Measurements from ENCODE around the gene ZNF823. TPM values are rescaled to one million over a fixed set of nuclear protein-coding genes. Genes with fewer than 3 reads are reported as not detected.
"Not testable (repeated sequence)": the region's sequence is repeated elsewhere in the genome, so short reads cannot be mapped to it uniquely, and the experiment has no call there.

The ZNF823 gene
- polyA plus RNA-seq (2013, experiment 1 of 2; ENCODE audit: insufficient read length): 2.7 TPM
- 1.8 TPM for polyA plus RNA-seq (2013, experiment 2 of 2; ENCODE audit: insufficient read length)

DNA sequence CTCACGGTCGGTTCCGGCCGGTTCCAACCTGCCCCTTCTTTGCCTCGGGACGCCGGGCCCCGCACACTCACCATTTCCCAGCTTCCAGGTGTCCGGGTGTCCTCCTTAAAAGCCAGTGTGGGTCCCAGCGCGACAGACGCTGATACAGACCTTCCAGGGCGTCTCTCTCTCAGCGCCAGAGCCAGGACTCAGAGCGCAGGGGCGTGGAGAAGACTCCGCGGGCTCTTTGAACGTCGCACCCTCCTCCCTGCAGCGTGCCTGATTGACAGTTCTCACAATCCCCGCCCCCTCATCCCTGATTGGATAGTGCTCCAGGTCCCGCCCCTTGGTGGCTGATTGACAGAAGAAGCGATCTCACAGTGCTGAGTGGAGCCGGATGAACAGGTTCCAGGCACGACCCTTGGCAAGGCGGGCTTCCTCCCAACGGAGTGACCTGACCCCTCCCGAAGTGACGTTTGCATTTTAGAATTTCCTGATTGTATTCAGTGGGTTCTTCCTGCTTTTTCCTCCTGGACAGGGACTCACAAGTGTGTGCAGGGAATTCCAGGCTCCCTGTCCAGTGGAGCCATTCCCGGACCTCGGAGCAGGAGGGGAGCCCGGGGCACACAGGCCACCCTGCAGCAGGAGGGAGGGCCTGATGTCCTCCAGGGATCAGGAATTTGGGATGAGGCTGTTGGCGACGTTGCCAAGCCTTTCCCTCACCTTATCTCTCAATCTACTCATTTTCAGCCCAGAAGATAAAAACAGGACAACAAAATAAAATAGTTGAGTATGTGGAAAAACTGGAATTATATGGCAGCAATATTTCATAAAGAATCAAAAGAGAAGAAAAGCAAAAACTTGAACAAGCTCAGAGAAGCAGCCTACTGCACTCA lies at the start of gene ZNF823:
TSS of gene ZNF823 (minus strand) at position 201 of the 875 bp plus-strand sequence. CDS start at position 74, 127 bp downstream.
- DNase-seq: peak; percentile 98

DNA sequence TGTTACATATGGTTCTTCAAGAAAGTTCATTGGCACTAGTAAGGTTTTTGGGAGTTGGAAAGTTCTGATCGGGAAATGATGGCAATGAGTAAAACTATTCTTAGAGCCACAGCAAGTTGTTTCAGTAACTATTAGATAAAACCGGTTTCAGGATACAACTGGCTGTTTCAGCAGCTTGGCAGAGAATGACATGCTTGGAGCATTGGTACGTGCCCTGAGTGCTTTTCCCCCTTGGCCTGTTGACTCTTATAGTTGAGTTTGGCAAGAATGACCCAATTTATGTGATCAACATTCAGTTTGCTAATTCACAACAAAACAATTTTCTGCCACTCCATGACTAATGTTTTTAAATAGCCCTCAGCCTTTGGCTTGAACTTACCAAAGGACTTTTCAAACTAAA lies 48.8 kb upstream of the ZNF823 start:
- DNase-seq: no peak

DNA sequence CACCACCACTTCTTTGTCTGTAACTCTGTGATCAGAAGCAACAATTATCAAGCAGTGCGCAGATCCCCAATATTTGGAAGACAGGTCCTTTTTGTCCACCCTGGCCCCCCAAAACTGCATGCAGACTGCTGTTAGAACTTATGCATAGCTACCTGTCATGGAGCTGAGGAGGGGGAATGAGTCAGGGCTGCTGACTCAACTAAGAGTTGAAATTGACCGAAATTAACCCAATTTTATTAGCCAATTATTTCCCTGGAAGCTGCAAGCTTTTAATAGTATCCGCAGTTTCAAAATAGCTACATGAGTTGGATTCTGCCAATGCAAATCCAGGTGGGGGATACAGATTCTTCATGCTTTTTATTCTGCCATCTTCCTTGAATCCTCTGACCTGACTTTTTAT lies 45.6 kb upstream of the ZNF823 start:
- DNase-seq: no peak

DNA sequence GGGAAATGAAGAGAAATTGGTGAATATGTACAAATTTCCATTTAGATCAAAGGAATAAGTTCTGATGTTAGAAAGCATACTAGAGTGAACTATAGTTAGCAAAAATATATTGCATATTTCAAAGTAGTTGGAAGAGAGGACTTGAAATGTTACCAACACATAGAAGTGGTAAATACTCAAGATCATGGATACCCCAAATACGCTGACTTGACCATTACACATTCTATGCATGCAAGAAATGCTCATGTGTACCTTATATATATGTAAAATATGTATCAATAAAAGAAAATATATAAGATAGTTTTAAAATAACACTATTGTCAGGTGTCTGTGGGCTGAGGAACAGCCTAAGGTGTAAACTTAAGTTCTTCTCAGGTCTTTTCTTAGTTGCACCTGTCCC lies 45.0 kb upstream of the ZNF823 start:
- DNase-seq: no peak

DNA sequence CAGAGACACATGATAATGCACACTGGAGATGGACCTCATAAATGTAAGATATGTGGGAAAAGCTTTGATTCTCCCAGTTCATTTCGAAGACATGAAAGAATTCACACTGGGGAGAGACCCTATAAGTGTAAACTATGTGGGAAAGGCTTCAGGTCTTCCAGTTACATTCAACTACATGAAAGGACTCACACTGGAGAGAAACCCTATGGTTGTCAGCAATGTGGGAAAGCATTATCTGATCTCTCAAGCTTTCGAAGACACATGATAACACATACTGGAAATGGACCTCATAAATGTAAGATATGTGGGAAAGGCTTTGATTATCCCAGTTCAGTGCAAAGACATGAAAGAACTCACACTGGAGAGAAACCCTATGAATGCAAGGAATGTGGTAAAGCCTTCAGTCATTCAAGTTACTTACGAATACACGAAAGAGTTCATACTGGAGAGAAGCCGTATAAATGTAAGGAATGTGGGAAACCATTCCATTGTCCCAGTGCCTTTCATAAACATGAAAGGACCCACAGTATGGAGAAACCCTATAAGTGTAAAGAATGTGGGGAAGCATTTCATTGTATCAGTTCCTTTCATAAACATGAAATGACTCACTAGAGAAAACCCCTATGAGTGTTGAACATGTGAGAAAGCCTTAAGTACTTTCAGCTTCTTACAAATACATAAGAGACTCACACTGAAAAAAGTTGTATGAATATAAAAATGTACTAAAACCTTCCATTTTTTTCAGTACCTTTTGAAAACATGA lies 42.7 kb upstream of the ZNF823 start:
- DNase-seq: no peak

DNA sequence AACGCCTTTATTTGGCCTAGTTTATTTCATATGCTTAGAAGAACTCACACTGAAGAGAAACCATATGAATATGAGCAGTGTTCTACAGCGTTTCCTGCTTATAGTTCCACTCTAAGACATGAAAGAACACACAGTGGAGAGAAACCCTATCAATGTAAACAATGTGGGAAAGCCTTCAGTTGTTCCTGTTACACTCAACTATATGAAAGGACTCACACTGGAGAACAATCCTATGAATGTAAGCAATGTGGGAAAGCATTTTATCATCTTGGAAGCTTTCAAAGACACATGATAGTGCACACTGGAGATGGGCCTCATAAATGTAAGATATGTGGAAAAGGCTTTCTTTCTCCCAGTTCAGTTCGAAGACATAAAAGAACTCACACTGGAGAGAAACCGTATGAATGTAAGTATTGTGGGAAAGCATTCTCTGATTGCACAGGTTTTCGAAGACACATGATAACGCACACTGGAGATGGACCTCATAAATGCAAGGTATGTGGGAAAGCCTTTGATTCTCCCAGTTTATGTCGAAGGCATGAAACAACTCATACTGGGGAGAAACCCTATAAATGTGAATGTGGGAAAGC lies 41.8 kb upstream of the ZNF823 start:
- no peak for DNase-seq

DNA sequence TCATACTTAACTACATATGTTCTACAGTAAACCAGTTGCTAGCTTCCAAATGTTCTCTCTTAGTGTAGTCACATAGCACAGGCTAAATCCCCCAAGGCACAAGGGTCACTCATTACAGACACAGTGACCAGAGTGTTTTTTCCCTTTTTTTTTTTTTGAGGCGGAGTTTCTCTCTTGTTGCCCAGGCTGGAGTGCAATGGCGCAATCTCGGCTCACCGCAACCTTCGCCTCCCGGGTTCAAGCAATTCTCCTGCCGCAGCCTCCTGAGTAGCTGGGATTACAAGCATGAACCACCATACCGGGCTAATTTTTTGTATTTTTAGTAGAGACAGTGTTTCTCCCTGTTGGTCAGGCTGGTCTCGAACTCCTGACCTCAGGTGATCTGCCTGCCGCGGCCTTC lies 37.9 kb upstream of the ZNF823 start:
- DNase-seq: not testable (repeated sequence)

DNA sequence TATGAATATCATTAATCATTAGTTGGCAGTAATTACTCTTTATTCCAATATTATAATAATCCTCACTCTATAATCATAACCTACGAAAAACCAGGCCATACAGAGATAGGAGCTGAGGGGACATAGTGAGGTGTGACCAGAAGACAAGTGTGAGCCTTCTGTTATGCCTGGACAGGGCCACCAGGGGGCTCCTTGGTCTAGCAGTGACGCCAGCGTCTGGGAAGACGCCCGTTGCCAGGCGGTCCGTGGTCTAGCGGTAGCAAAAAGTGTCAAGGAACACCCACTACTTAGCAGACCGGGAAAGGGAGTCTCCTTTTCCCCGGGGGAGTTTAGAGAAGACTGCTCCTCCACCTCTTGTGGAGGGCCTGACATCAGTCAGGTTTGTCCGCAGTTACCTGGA lies 32.8 kb upstream of the ZNF823 start:
- DNase-seq: not testable (repeated sequence)

DNA sequence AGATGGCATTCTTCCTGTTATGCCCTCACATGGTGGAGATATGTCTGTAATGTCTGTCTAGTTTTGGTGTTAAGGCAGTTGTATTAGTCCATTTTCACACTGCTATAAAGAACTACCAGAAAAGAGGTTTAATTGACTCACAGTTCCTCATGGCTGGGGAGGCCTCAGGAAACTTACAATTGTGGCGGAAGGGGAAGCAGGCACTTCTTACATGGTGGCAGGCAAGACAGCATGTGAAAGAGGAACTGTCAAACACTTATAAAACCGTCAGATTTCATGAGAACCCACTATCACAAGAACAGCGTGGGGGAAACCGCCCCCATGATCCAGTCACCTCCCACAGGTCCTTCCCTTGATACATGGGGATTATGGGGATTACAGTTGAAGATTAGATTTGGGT lies 31.2 kb upstream of the ZNF823 start:
- DNase-seq: no peak

DNA sequence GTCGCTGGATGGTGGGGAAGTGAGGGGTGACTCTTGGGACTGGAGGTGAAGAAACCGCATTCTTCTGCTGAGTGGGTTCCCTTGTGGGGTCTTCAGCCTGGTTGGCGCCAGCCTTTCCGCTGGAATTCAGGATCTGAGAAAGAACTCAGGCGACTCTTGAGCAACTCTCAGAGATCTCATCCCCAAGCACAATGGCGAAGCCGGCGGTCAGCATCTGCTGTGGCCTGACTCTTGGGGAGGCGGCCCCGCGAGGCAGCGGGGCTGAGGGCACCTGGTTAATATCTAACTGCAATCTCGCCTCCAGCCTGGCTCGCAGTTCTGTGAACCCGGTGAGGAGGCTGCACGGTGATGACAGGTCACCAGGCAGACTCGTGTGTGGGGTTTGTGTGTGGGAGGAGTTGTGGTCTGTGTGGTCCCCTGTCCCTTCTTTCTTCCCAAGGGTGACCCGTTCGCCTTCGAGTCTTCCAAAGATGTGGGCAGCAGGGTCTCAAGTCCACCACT lies 28.9 kb upstream of the ZNF823 start:
- peak; percentile 22 for DNase-seq

DNA sequence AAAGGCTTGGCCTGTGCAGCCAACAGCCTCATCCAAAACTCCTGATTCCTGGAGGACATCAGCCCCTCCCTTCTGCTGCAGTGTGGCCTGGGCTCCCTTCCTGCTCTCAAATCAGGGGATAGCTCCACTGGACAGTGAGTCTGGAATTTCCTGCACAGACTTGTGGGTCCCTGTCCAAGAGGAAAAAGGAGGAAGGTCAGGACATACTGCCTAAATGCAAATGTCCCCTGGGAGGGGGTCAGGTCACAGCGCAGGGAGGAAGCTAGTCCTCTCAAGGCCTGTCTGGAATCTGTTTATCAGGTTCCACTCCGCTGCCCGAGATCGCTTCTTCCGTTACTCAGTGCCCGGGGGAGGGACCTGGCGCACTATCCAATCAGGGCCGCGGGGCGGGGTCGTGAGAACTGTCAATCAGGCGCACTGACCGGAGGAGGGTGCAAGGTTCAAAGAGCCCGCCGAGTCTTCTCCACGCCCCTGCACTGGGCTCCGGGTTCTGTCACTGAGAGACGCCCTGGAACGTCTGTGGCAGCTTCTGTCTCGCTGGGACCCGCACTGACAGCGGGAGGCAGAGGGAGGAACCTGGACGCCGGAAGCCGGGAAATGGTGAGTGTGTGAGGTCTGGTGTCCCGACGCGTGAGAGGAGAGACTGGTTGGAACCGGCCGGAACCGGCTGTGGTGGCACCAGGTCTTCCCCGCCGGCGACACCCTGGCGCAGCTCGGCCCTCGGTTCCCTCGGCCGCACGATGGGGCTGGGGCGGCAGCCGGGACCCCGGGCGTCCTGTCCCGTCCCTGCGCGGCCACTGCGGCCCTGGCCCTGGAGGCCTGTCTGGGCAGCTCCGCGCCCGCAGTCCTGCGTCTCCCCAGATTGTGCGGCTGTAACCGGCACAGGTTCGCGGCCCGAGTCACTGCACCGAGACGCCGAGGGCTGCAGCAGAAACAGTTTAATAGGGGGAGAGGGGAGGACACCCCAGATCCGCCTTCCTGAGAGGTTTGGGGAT lies 28.1 kb upstream of the ZNF823 start, which contains the start of gene ZNF441:
TSS of gene ZNF441 (plus strand) at position 404 of the 995 bp plus-strand sequence. CDS start at position 598, 194 bp downstream.
- peak; percentile 95 for DNase-seq

DNA sequence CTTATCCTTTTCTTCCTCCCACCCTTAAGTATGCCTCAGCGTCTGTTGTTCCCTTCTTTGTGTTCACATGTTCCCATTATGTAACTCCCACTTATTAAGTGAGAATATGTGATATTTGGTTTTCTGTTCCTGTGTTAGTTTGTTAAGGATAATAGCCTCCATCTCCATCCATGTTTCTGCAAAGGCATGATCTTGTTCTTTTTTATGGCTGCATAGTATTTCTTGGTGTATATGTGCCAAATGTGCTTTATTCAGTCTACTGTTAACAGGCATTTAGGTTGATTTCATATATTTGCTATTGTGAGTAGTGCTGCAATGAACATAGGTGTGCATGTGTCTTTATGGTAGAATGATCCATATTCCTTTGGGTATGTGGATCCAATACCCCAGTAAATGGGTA lies 24.9 kb upstream of the ZNF823 start:
- DNase-seq: no peak

DNA sequence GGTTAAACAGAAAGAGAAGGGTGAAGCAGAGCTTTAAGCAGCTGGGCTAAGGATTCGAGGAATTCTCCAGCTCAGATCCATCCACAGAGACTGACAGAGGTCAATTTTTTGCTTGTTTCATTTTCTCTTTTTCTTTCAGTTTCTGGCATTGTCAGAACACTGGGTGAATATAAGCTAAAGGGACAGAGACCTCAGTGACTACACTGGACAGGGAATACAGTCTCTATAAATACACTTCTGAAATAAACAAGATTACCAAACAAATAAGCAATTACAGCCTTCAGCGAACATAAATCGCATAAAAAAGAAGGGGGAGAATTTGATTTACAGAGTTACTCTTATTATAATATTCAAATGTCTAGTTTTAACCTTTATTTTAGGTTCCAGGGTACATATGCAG lies 24.4 kb upstream of the ZNF823 start:
- no peak for DNase-seq

DNA sequence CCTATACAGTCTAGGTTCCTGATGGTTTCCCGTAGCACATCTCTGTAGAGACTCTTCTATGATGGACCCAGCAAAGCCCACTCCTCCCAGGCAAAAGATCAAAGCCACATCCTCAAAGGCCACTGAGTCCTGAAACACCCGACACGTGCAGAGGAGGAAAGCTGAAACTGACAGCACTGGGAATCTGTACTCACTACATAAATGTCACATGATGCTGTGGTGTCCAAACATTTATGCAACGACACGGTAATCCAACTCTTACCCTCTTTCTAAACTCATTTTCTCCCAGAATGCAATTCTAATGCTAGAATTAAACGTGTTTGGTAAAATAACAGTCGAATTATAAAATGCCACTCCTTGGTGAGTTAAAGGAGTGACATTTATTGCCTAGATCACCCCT lies 21.1 kb upstream of the ZNF823 start:
- DNase-seq: no peak

DNA sequence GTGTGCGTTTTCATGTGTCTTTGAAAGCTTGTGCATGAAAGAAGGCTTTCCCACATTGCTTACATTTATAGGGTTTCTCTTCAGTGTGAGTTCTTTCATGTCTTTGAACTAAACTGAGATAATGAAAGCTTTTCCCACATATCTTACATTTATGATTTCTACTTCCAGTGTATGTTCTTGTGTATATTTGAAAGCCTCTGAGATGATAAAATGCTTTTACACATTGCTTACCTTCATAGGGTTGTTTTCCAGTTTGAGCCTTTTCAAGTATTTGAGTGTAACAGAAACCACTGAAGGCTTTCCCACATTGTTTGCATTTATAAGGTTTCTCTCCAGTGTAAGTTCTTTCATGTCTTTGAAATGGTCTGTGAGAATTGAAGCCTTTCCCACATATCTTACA lies 18.2 kb upstream of the ZNF823 start:
- no peak for DNase-seq

DNA sequence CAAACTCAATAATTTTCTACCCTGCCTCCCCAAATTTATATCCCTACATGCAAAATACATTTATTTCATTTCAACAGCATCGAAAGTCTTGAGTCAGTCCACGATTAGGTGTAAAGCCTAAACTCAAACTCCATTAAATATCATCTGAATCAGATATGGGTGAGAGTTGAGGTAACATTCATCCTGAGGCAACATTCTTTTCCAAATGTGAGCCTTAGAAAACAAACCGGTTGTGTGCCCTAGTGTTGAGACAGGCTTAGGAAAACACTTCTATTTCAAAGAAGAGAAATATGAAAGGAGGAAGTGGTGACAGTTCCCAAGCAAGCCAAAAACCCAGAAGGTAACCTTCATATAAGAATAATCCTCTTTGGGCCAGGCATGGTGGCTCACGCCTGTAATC lies 15.9 kb upstream of the ZNF823 start:
- DNase-seq: no peak

DNA sequence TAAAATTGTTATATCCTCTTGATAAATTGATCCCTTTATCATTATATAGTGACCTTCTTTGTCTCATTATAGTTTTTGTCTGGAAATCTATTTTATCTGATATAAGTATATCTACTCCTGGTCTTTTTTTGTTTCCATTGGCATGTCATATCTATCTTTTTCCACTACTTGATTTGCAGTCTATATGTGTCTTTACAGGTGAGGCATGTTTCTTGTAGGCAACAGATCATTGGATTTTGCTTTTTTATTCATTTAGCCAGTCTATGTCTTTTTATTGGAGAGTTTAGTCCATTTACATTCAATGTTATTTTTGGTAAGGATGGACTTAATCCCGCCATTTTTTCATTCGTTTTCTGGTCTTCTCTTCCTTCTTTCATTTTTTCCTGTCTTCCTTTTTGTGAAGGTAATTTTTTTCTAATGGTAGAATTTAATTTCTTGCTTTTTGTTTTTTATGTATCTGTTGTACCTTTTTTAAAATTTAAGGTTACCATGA lies 13.5 kb upstream of the ZNF823 start:
- DNase-seq: no peak

DNA sequence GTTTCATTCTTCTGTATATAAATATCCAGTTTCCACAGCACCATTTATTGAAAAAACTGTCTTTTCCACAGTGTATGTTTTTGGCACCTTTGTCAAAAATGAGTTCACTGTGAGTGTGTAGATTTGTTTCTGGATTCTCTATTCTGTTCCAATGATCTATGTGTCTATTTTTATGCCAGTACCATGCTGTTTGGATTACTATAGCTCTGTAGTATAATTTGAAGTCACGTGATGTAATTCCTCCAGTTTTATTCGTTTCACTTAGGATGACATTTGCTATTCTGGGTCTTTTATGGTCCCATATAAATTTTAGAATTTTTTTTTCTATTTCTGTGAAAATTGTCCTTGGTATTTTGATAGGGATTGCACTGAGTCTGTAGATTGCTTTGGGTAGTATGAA lies 11.0 kb upstream of the ZNF823 start:
- no peak for DNase-seq

DNA sequence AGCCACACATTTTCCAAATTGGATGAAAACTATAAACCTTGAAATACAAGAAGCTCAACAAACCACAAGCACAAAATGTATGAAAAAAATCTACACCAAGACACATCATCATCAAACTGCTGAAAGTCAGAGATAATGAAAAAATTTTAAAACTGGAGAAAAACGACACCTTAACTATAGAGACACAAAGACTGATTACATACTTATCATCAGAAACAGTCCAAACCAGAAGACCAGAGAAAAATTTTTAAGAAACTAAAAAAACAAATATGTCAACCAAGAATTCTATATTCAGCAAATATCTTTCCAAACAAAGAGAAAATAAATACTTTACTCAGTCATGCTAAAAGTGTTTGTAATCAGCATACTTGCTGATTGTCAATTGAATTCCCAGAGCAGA lies 8.5 kb upstream of the ZNF823 start:
- DNase-seq: no peak

DNA sequence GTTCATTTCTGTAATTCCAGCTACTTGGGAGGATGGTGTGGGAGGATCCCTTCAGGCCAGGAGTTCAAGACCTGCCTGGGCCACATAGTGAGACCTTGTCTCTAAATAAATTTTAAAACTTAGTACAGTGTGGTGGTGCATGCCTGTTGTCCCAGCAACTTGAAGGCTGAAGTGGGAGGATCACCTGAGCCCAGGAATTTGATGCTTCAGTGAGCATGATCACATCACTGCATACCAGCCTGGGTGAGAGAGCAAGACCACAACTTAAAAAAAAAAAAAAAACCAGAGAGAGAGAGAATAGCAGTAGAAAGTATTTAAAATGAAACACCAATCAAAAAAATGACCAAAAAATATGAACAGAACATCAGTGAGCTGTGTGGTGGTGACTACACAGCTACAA lies 7.1 kb upstream of the ZNF823 start:
- no peak for DNase-seq

DNA sequence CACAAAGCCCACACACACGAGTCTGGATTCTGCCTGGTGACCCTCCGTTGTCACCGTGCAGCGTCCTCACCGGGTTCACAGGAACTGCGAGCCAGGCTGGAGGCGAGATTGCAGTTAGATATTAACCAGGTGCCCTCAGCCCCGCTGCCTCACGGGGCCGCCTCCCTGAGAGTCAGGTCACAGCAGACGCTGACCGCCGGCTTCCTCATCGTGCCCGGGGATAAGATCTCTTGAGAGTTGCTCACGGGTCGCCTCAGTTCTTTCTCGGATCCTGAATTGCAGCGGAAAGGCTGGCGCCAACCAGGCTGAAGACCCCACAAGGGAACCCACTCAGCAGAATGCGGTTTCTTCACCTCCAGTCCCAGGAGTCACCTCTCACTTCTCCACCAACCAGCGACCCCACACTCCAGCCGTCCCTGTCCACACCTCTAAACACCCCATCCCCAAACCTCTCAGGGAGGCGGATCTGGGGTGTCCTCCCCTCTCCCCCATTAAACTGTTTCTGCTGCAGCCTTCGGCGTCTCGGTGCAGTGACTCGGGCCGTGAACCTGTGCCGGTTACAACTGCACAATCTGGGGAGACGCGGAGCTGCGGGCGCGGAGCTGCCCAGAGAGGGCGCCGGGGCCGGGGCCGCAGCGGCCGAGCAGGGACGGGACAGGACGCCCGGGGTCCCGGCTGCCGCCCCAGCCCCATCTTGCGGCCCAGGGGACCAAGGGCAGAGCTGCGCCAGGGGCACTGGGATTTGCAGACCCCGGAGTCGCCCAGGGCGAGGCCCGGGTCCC lies 591 bp downstream of the ZNF823 start:
- peak; percentile 16 for DNase-seq
